Measurements from ENCODE around the gene SLAIN2.
"Not testable (repeated sequence)": the region's sequence is repeated elsewhere in the genome, so short reads cannot be mapped to it uniquely, and the experiment has no call there.

Gene SLAIN2

DNA sequence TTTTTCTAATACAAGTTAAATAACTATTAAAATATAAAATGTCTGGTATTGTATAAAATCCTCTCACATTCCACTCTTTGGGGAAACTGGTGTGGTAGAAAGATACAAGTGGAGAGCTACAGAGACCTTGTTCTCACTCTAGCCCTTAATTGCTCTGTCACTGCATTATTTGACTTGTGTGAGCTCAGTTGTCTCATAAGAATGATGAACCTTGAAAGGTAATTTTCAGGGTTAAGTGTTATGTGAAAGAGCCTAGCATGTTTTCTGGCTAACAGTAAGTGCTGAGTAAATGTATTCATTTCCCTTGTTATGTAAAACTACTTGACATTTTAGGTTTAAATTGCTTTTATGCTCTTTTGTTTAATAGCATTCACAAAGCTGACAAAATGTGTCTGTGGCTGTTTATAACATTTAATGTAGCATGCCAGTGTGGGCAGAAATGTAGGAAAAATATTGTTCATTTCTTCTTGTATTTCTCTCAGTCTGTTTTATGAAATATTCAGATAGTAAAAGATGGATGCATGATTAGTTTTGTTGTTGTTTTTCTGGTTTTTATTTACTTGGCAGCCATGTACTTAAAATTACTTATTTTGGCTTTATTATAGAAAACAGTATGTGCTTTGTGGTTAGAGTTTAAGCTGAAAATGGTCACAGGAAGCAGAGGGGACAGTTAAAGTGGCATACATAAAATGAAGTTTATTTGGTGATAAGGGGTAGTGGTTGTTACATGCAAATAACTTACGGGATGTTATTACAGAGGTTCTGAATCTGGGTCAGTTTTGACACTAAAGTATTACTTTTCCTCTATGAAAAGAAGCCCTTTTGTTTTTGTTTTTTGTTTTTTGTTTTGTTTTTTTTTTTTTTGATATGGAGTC, 29.2 kb downstream of the SLAIN2 start:
- no peak for FAIRE-seq

DNA sequence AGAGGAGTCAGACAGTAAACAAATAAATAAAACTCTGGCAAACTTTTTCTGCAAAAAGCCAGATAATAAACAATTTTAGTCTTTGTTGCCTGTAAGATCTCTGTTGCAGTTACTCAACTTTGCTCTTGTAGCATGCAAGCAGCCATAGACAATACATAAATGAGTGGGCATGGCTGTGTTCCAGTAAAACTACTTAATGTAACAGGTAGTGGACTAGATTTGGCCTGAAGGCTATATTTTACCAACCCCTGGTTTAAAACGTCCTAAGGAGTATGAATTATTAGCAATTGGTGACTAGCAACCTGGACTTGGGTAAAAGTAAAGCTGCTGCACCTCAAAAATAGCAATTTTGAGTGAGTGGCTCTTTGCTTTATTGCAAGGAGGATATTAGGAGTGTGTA, 30.9 kb downstream of the SLAIN2 start:
- FAIRE-seq, result no peak

DNA sequence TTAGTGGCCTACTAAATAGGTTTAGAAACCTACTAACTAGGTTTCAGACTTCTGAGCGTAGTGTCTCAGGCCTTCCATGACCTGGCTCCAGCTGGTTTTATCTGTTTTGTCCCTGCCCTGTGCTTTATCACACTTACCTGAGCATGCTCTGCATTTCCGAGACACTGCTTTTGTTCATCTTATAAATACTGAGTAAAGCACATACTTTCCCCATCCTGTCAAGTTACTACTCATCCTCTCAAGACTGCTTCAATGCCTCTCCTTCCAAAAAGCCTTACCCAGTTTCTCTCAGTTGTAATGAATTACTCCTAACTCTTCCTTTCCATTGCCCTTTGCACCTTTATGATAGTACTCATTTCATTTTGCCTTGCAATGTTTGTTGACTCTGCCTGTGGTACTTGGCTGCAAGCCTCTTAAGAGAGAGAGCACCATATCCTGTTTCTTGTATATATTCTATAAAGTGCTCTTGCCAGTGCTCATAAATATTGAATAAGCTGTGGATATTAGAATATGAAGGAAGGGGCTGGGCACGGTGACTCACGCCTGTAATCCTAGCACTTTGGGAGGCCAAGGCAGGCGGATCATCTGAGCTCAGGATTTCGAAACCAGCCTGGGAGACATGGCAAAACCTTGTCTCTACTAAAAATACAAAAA, 34.4 kb downstream of the SLAIN2 start:
- no peak for FAIRE-seq

DNA sequence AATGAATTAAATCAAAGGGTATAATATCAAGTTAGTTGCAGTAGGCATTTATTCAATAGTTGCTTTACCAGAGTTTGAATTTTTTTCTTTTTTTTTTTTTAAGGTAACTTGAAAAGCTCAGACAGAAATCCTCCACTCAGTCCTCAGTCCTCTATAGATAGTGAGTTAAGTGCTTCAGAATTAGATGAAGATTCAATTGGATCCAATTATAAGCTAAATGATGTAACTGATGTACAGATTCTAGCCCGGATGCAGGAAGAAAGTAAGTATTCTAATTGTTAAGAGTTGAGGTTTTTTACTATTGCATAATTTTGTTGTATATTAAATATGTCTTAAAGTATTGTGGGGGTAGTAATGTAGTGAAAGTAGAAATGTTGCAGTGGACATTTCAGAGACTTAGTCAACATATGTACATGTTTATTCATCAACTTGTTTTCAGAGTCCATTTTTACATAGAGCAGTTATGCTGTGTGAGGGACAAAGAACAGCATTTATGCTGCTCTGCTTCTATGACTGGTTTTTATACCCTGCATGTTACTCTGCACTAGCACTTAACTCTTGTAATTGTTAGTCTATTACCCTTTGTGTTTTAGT, 38.4 kb downstream of the SLAIN2 start:
- FAIRE-seq, result no peak

DNA sequence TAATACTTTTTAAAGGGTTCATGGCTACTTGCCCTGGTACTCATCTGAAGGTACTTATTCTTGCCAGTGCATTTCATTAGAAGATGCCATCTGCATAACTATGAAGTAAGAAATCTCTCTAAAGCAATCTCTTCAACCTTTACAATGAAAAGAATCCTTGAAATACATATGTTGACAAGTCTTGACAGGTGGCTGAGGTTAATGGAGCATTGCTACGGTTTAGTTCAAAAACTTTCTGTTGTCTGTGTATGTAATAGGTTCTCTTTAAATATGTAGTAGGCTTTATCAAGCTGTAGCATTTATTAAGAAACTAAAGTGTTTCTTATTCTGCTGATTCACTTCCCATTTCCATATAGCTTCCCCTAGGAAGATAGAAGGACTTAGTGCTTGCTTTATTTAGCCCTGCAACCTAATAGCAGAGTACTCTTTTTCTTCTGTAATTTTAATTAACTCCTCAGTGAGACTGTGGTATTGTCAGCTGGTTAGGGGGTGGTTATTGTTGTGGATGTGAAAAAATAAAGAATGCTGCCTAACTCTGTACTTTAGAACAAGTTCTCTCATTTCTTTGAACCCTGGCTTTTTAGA, 39.3 kb downstream of the SLAIN2 start:
- no peak for FAIRE-seq

DNA sequence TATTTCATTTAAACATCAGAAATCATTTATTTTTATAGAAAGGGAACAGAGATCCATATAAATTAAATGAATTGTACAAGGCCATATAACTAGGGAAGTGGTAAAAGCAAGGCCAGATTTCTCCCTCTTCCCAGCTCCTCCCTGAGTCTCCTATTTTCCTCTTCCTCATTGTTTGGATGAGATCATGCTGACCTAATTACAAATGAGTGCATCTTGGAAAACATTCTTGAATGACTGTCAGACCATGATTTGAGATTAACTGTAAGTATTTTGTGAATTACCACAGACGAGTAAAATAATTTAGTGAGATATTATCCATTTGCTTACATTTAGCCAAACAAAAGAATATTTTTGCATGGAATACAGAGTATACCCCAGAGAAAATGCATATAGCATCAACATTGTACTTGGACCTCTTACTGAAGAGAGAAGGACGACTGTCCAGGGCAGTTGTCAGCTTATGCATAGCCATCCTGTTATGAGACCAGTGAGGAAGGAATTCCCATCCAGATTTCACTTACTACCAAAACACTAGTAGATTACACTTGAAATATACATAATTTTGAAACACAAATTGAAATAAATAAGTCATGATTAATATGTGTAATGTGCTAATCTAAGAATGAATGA, 47.3 kb downstream of the SLAIN2 start:
- no peak for FAIRE-seq

DNA sequence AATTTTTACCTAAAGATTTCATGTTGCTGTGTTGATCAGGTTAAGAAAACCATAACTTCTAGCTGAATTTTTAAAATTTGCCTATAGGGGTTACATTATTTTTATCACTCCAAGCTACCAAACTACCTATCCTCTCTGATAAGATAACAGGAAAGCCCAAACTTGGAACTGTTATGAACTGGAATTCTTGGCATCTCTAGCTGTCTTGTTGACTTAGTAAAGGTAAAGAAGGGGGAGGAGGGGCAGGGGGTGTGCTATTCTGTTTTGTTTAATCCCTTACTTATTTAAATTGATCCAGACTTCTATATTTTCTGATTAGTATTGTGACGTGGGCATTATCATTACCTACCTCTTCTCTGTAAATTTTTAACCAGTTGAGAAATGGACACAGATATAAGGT, 54.7 kb downstream of the SLAIN2 start:
- no peak for FAIRE-seq

DNA sequence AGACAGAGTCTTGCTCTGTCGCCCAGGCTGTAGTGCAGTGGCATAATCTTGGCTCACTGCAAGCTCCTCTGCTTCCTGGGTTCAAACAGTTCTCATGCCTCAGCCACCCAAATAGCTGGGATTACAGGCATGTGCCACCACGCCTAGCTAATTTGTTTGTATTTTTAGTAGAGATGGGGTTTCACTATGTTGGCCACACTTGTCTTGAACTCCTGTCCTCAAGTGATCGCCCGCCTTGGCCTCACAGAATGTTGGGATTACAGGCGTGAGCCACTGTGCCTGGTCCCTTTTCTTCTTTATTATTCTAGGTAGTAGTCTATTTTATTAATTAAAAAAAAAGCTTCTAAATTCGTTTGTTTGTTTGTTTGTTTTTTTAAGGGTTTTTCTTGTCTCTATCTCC, 59.1 kb downstream of the SLAIN2 start:
- no peak for FAIRE-seq

DNA sequence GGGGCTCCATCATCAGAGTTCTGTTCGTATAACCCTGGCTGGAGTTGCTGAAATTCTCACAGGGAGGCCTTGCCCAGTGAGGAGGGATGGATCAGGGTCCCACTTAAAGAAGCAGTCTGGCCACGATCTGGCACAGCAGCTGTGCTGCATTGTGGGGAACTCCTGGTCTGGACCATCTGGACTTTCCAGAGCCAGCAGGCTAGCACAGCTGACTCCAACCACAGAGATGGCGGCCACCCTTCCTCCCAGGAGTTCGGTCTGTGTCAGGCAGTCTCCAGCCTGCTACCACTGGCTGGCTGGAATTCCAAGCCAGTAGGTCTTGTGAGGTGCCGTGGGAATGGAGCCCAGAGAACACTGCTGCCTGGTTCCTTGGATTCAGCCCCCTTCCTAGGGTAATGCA, 62.0 kb downstream of the SLAIN2 start:
- FAIRE-seq, result no peak

DNA sequence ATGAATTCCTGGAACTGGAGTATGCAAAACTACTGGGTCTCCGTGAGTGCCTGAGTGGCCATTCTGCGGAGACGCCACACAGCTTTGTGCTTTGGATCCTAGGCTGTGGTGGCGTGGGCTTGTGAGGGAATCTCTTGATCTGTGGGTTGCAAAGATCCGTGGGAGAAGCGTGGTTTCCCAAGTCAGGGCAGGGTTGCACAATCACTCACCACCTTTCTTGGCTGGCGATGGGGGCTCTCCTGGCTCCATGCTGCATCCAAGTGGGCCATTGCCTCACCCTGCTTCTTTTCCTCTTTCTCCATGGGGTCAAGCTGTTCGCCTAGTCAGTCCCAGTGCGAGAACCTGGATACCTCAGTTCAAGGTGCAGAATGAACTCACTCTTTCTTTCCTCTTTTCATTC, 62.5 kb downstream of the SLAIN2 start:
- no peak for FAIRE-seq

DNA sequence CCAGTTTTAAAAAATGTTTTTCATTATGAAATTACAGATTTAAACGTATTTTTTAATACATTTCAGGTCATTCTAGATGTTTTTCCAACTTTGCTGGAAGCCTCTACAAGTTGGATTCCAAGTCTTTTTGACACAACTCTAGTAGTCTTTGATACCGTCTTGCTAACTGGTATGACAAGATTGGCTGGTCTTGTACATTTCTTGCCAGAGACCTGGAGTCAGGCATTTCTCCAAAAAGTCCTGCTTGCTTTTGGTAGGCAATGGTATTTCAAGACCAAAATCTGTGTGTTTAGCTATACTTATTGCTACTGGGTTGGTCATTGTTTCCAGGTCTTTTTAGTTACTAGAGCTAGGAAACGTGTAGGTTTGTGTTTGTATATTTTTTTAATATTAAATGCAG, 64.6 kb downstream of the SLAIN2 start:
- FAIRE-seq, result no peak

DNA sequence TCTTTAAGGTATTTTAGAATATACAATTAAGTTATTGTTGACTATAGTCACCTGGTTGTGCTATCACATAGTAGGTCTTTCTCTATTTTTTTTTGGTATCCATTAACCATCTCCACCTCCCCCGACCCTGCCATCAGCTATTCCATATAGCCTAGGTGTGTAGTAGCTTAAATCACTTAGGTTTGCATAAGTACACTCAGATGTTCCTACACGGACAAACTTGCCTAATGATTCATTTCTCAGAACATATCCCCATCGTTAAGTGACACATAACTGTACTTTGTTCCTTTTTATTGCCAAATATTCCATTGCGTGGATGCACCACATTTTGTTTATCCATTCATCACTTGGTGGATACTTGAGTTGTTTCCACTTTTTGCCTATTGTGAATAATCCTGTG, 67.9 kb downstream of the SLAIN2 start:
- FAIRE-seq, result no peak

DNA sequence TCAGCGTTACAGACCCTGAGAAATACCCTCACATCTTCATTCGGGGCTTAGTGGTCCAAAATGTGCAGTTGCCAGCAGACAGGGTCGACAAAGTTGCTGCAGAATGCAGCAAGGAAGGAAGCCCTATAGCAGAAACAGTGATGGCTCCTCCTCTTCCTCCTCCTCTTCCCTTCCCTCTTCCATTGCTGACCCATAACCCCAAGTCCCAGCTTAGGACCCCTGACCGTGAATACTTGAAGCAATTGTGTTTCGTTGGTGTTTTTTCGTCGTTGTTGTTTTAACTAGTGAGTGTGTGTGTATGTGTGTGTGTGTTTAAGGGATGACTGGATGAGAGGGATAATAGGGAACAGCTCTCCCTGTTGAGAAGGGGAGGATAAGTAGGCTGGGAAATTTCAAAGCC, 69.5 kb downstream of the SLAIN2 start:
- FAIRE-seq, result no peak

DNA sequence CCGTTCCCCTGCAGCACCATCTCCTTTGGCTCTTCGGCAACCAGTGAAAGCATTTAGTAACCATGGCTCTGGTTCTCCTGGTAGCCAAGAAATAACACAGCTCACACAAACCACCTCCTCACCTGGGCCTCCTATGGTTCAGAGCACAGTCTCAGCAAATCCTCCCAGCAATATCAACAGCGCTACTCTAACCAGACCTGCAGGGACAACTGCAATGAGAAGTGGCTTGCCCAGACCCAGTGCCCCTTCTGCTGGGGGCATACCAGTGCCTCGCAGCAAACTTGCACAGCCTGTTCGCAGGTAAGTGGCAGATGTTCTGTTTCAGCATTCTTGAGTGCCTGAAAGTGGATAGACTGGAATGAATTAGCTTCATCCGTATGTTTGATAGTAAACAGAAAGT, 78.8 kb downstream of the SLAIN2 start:
- FAIRE-seq, result no peak

DNA sequence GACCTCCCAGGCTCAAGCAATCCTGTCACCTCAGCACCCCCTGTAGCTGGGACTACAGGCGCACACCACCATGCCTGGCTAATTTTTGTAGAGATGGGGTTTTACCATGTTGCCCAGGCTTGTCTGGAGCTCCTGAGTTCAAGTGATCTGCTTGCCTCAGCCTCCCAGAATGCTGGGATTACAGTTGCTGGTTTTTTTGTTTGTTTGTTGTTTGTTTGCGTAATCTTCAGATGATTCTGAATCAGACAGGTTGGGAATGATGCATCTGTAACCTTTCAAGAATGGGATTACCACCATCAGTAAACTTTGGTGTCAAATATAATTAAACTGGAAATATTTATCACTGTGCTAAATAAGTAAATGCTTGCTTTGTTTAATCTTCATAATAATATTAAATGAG, 79.8 kb downstream of the SLAIN2 start:
- no peak for FAIRE-seq

DNA sequence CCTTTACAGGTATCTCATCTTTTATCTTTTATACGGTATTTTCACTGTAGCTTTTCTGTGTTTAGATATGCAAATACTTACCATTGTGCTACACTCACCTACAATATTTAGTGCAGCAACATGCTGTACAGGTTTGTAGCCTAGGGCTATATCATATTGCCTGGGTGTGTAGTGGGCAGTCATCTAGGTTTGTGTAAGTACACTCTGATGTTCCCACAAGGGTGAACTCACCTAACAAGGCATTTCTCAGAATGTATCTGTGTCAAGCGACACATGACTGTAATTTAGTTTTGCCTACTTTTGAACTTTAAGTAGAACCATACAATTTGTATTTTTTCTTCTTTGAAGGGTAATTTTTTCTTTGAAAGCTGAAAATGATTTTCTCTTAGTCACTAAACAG, 87.6 kb downstream of the SLAIN2 start:
- no peak for FAIRE-seq

DNA sequence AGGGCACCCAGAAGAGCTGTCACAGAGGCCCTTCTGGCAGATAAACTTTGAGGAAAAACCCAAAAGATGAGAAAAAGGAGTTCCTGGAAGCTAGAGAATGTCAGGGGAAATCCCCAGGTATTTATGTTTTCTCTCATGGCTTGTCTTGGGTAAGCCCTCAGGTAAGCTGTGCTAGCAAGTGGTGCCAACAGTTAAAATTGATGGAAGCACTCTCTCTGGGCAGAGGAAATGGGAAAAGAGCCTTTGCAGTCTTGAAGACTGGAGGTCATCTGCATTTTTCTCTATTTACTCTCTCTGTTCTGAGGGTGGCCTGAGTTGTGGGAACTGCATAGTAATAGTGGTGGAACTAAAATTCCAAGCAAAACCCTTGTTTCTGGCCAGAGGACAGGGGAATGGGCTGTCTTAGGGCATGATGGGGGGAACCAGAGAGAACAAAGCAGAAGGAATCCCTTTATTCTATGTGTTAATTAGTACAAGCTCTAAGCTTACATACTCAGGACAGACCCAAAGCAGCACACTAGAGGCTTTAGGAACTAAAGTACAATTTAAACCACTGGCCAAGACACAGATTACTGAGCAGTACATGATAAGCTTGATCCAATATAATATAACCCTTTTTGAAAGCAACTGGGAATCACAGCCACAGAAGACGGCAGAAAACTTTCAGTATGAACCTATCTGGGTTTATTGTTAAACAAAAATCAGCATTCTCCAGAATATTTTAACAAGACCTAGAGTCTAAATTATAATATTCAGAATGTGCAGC, 88.6 kb downstream of the SLAIN2 start:
- FAIRE-seq, result no peak

DNA sequence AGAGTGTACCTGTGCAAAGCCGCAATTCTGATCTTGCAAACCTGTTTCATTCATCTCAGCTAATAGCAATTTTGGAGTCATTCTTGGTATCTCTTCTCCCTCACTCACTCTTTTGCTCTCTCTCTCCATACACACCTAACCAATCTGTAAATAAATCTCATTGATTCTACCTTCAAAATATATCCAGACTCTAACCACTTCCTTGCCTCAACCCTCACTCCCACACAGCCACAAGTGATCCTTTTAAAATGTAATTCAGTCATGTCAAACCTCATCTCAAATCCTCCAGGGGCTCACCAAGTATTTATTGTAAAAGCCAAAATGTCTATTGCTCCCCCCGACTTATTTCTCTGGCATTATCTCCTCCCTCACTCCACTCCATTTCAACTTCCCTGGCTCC, 90.1 kb downstream of the SLAIN2 start:
- FAIRE-seq, result no peak

DNA sequence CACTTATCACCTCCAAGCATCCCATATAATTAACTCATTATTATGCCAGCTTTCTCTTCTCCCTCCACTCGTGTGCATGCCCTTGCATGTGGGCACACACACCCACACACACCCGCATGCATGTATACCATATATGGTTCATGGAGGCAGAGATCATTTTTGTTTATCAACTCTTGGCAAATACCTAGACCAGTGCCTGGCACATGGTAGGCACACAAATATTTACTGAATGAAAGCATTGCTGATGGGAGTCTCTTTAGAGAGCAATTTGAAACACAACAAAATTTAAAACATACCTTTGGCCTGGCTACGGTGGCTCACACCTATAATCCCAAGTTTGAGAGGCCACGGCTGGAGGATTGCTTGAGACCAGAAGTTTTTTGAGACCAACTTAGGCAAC, 90.7 kb downstream of the SLAIN2 start:
- FAIRE-seq, result no peak

DNA sequence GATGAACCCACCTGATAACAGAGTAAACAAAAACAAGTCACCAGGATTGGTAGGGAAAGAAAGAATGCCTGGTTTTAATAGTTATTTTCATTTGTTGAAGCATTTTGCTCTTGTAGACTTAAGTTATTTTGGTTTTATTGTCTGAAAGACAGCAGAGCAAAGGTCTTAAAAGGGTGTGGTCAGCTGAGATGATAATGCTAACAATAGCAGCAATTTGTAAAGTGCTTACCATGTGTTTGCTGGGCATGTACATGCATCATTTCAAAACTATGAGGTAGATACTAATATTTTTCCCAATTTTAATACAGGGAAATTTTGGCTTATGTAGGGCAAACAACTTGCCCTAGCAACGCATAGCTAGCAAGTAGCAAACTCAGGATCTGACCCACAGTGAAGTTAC, 95.0 kb downstream of the SLAIN2 start:
- no peak for FAIRE-seq

DNA sequence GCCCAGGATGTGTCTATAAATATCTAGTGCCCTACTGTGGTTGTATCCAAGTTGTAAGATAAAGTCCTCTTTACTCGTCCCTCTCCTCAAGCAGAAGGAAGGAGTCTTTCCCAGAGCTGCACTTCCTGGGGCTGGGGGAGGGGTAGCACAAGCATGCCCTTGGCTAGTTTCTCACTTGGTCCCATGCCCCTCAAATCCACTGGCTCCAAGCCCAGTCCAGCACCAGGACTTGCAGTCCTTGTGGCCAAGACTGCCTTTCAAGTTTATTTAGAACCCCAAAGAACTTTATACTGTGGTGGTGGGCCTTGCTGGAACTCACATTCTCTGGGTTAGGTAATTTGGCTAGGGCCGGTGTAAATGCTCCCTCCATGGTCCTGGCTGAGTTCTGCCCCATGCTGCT, 98.7 kb downstream of the SLAIN2 start:
- no peak for FAIRE-seq

DNA sequence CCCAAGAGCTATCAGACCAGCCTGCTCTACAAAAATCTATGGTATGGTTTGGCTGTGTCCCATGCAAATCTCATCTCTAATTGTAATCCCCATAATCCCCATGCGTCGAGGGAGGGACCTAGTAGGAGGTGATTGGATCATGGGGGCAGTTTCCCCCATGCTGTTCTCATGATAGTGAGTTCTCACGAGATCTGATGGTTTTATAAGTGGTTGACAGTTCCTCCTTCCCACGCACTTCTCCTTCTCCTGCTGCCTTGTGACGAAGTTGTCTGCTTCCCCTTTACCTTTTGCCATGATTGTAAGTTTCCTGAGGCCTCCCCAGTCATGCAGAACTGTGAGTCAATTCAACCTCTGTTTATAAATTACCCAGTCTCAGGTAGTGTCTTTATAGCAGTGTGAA, 99.6 kb downstream of the SLAIN2 start:
- FAIRE-seq, result not testable (repeated sequence)

DNA sequence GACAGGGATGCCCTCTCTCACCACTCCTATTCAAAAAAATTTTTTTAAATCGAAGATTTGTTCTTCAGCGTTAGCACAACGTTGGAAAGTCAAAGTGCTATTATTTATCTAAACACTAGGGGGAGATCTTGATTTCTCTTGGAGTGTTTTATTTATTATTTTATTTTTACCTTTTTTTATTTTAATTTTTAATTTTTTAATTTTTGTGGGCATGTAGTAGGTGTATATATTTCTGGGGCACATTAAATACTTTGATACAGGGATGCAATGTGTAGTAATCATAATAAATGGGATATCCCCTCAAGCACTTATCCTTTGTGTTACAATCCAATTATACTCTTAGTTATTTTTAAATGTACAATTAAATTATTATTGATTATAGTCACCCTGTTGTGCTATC, 104.4 kb downstream of the SLAIN2 start:
- FAIRE-seq, result peak; percentile 87
